Measurements from ENCODE around the gene THTPA. TPM values are rescaled to one million over a fixed set of nuclear protein-coding genes. Genes with fewer than 3 reads are reported as not detected.

THTPA gene, protein sequence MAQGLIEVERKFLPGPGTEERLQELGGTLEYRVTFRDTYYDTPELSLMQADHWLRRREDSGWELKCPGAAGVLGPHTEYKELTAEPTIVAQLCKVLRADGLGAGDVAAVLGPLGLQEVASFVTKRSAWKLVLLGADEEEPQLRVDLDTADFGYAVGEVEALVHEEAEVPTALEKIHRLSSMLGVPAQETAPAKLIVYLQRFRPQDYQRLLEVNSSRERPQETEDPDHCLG
- 8.7 and 15.3 TPM in 2 replicates for total RNA-seq

DNA sequence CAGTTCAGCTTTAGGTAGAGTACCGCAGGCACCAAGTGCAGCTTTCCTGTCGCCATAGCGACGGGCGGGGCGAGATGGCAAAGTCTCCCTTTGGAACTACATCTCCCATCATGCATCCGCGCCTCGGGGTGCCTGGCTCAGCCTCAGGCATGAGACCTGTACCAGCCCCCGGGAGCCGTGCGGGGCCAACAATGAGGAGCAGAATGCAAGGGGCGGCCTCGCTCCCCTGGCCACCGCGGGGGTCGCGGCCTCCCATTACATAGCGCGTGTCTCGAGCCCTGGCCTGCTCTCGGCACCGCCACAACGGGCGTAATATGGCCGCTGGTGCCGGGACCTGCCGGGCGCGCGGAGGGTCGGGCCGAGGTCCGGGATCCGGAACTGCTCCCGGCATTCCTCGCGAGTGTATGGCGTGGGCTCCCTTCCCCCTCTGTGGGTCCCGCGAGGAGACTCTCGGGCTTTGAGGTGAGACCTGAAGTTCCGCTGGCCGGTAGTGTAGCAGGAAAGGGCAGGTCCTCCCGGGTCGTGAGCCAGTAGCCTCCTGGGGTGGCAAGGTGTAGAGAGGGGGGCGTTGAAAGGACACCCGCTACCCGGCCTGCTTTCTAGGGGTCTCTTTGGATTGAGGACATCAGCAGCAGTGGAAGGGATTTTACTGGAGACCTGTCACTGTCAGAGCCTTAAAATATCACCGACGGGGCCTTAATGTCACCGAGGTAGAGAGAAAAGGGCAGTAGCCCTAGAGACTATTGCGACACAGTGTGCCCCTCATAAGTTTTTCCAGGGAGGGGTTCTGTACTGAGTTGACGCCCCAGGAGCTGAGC, at the start of gene THTPA:
Gene THTPA, plus strand, starts transcription at position 390 of the 818 bp plus-strand sequence. CDS start 487 bp downstream, outside the sequence.

DNA sequence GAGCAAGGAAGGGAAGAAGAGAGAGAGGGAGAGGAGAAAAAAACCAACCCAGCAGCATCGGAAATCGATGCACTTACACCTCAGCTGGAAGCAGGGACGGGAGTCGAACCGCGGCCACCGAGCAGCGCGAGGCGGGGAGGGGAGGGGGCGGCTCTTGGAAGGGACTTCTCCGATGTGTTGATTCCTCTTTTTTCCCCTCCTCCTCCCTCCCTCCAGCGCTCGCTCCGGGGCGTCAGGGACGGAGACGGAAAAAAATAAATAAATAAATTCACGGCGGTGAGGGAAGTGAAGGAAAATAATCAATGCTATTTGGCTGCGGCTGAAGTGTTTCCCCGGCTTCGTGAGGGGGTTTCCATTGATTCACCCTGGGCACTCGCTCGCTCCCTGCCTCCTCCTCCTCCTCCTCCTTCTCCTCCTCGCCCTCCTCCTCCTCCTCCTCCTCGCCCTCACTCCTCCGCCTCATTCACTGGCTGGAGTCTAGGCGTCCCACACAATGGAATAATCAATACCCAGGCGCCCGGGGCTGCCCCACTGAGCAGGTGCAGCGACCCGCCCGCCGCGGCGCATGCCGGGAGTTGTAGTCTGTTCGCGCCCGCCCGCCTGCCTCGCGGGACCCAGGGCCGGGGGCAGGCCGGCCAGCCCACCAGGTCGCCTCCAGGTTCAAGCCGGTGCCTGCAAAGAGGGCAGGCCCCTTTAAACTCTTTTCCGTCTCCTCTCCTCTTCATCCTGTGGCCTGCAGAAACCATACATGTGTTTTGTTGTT, 4.6 kb upstream of the THTPA start, which contains the start of gene ZFHX2:
Gene ZFHX2, minus strand, starts transcription at position 500 of the 763 bp plus-strand sequence. CDS start 16,440 bp downstream, outside the sequence.

DNA sequence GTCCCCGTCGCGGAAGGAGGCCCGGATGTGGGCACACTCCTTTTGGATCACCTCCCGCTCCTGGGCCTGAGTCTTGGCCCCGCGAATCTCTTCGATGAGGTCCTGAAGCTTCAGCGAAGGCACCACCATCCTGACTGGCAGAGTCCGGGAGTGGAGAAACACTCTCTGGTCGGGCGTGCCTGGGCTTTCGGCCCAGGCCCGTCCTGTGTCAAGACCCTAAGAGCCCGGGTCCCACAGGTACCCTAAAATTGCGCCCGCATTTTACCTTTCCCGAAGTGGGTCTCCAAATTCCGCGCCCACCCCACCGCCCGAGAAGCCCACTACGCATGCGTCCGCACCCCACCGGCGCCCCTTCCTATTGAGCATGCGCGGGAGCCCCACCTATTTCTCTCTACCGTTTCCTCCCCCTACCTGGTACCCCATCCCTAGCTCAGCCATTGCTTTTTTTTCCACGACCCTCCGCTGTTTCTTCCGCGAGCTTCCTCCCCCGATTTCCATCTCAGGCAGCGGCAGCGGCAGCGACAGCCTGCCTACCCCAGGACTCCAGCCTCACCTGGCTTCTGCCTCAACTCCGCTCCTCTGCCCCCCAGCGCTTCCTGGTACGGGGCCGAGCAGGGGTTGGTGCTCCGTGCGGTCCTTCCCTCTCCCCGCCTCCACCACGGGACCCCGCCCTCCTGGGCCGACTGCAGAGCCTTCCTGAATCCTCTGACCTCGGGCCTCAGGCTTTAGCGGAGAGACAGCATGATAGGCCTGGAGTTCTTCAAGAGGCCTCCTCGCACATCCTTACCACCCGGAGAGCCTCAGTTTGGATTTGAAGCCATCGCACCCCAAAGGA, 11.3 kb downstream of the THTPA start, which contains the start of gene AP1G2:
Gene AP1G2, minus strand, starts transcription at position 606 of the 835 bp plus-strand sequence. Its CDS starts 477 bp downstream, at position 129.

GRCh38 chr14:23578560-23579310, 22.7 kb downstream of the THTPA start, which contains the start of gene JPH4:
Gene JPH4, minus strand, starts transcription at chr14:23578790. Its CDS starts 1,337 bp downstream, at chr14:23577453.

Other genes starting within 250 kb of the THTPA start
- gene BCL2L2, start 249.4 kb upstream of the THTPA start, total RNA-seq: 9.8 and 12.6 TPM in 2 replicates
- 34.1 and 58.1 TPM in 2 replicates for gene PABPN1, start 234.8 kb upstream of the THTPA start, total RNA-seq
- gene SLC22A17, start 203.4 kb upstream of the THTPA start, total RNA-seq: 22.0 and 46.3 TPM in 2 replicates
- 41.6 and 43.8 TPM in 2 replicates for gene EFS, start 191.1 kb upstream of the THTPA start, total RNA-seq
- gene IL25, start 183.5 kb upstream of the THTPA start, total RNA-seq: not detected in 2 replicates
- gene CMTM5, start 179.2 kb upstream of the THTPA start, total RNA-seq: not detected in 2 replicates
- gene MYH6, start 148.0 kb upstream of the THTPA start, total RNA-seq: not detected in 2 replicates
- gene MYH7, start 120.6 kb upstream of the THTPA start, total RNA-seq: not detected in 2 replicates
- 35.2 and 36.5 TPM in 2 replicates for gene NGDN, start 86.6 kb upstream of the THTPA start, total RNA-seq
- gene ZFHX2, start 4.5 kb upstream of the THTPA start, total RNA-seq: 0.39 TPM in 1 of 2 replicates, not detected in the other
- gene AP1G2, start 11.5 kb downstream of the THTPA start, total RNA-seq: 107 and 122 TPM in 2 replicates
- under 0.01 and 0.22 TPM in 2 replicates for gene JPH4, start 22.5 kb downstream of the THTPA start, total RNA-seq
- 82.9 and 146 TPM in 2 replicates for gene DHRS2, start 80.1 kb downstream of the THTPA start, total RNA-seq